ENCODE results near the gene DDI1. TPM values are rescaled to one million over a fixed set of nuclear protein-coding genes. Genes with fewer than 3 reads are reported as not detected.

Gene DDI1
- total and polyA plus RNA-seq, 5 donors from 2014 or later: 0.17 TPM; not detected in 4

DNA sequence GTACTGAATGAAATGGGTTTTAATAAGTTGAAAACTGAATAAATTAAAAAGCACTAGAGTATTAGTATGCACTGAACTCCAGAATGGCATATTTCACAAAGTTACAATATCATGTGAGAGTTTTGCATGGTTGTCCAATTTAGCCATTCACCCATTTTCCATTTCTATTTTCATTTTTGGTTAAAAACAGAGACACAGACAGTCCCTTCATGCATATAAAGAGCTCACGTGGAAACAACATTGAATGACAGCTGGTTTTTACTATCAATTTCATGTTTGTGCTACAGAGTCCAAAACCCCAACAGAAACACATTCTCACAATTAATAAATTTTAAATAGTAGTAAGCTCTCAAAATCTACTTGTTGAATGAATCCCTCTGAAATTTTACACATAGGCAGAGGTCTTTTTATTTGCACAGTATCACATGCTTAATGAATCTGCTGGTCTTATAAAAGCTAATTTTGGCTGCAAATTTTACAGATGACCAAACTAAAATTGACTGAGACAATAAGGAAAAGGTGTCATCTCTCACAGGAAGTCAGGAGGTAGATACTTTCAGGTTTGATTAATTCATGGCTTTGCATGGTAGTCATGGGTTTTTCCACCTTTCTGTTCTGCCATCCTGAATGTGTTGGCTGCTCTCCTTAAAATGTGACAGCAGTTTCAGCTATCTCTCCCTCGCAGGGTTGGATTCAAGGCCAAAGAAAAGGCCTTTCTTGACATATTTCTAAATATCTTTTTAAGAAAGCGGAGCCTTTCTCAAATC is 20.6 kb upstream of the DDI1 start:
- Mint-ChIP-seq H3K36me3 (no peaks in the 10 kb centered on the region), H3K4me1 (no peaks in the 10 kb centered on the region), H3K27ac (no peak overlapping the region), H3K9me3 (peaks cover 0 to 1% (median 0%) of the 10 kb centered on the region in 7 donors), H3K27me3 (no peaks in the 10 kb centered on the region), H3K4me3 (no peak overlapping the region)
- H3K4me1 ChIP-seq (ENCODE audit: control insufficient read depth, insufficient read depth, low read length, poor library complexity, severe bottlenecking): no peaks in the 10 kb centered on the region
- no peak overlapping the region for H3K4me3 ChIP-seq (ENCODE audit: low read depth, low read length)
- no peaks in the 10 kb centered on the region for H3K9me3 ChIP-seq (ENCODE audit: control insufficient read depth in 2 of 2, low read length in 2 of 2)
- H3K27ac ChIP-seq (ENCODE audit: insufficient read depth, low read length, poor library complexity, severe bottlenecking): no peak overlapping the region
- H3K36me3 ChIP-seq (ENCODE audit: control insufficient read depth, insufficient read depth, low read length): no peaks in the 10 kb centered on the region
- DNase-seq (no peak), ATAC-seq (ENCODE audit: low read depth in 2 of 2) (no peak)
- H3K27me3 ChIP-seq (ENCODE audit: control insufficient read depth, insufficient read depth, low read length): no peaks in the 10 kb centered on the region

GRCh38 chr11:104024572-104024971 is 11.9 kb upstream of the DDI1 start:
- no peak for DNase-seq
- Mint-ChIP-seq H3K4me1 (no peaks in the 10 kb centered on the region), H3K36me3 (no peaks in the 10 kb centered on the region), H3K9me3 (peaks cover 0 to 9% (median 0%) of the 10 kb centered on the region in 7 donors), H3K27me3 (no peaks in the 10 kb centered on the region), H3K27ac (no peak overlapping the region), H3K4me3 (no peak overlapping the region)
- H3K4me1 ChIP-seq (ENCODE audit: control insufficient read depth, insufficient read depth, low read length, poor library complexity, severe bottlenecking): no peaks in the 10 kb centered on the region
- H3K9me3 ChIP-seq (ENCODE audit: control insufficient read depth in 2 of 2, low read length in 2 of 2): no peaks in the 10 kb centered on the region
- no peaks in the 10 kb centered on the region for H3K27me3 ChIP-seq (ENCODE audit: control insufficient read depth, insufficient read depth, low read length)
- H3K27ac ChIP-seq (ENCODE audit: insufficient read depth, low read length, poor library complexity, severe bottlenecking): no peak overlapping the region
- no peaks in the 10 kb centered on the region for H3K36me3 ChIP-seq (ENCODE audit: control insufficient read depth, insufficient read depth, low read length)
- no peak overlapping the region for H3K4me3 ChIP-seq (ENCODE audit: low read depth, low read length)
- no peak for ATAC-seq (ENCODE audit: low read depth in 2 of 2)

DNA sequence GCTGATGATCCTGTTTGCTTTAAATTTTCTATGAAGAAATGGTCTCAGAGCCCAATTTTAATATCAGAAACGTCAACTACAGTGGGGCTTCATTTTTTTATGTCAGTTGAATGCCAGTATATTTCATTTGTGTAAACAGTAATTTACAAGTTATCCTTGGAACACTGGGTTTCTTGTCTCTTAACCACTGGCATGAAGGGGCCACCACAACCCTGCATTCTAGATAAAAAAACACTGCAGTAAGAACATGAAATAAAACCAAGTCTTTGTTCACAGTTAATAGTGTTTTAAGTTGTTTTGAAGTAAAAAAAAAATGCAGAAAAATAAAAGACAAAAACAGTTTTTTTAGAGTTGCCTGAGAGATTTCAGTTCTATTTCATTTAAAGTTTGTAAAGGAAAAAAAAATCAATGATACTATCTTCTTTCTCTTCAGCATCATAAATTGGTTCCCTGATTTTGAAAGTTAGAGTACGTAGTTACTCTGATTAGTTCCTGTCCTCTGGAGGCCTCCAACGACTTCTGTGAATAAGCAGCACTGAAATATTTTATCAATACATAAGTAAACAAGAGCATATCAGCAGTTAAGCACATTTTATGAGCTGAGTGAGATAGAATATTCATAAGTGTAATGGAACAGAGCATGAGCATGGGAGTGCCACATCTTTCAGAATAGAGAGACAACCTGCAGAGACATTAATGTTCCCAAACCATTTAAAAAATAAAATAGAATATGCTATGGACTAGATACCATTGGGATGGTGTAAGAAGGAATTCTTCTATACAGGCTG is 7.8 kb upstream of the DDI1 start:
- no peaks in the 10 kb centered on the region for H3K4me1 Mint-ChIP-seq
- Histone ChIP-seq H3K36me3 (ENCODE audit: control insufficient read depth, insufficient read depth, low read length) (no peaks in the 10 kb centered on the region), H3K4me1 (ENCODE audit: control insufficient read depth, insufficient read depth, low read length, poor library complexity, severe bottlenecking) (no peaks in the 10 kb centered on the region), H3K9me3 (ENCODE audit: control insufficient read depth in 2 of 2, low read length in 2 of 2) (no peaks in the 10 kb centered on the region), H3K27ac (ENCODE audit: insufficient read depth, low read length, poor library complexity, severe bottlenecking) (no peak overlapping the region), H3K27me3 (ENCODE audit: control insufficient read depth, insufficient read depth, low read length) (no peaks in the 10 kb centered on the region), H3K4me3 (ENCODE audit: low read depth, low read length) (no peak overlapping the region)
- no peaks in the 10 kb centered on the region for H3K27me3 Mint-ChIP-seq
- H3K36me3 Mint-ChIP-seq: no peaks in the 10 kb centered on the region
- peaks cover 0 to 4% (median 0%) of the 10 kb centered on the region in 7 donors for H3K9me3 Mint-ChIP-seq
- H3K27ac Mint-ChIP-seq: no peak overlapping the region
- ATAC-seq (ENCODE audit: low read depth in 2 of 2) (no peak), DNase-seq (no peak)
- H3K4me3 Mint-ChIP-seq: no peak overlapping the region

DNA sequence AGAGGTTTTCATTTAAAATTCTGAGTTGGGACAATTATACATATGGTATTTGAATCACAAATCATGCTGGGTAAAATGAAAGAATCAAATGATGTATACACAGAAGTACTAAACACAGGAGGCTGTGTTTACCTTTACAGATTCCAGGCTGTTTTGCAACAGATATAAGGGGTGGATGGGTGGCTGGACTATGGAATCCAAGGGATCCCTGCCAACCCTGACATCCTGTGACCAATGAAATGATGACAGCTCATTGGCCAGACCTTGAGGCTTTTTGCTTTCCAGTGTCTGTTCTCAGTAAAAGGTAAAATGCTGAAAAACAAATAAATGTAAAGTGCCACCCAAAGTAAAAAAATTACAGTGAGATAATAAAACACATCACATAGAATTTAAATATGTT is 3.3 kb upstream of the DDI1 start:
- no peaks in the 10 kb centered on the region for H3K4me1 ChIP-seq (ENCODE audit: control insufficient read depth, insufficient read depth, low read length, poor library complexity, severe bottlenecking)
- H3K9me3 Mint-ChIP-seq: peaks cover 0 to 4% (median 0%) of the 10 kb centered on the region in 7 donors
- no peak for ATAC-seq (ENCODE audit: low read depth in 2 of 2)
- H3K36me3 Mint-ChIP-seq: no peaks in the 10 kb centered on the region
- no peak overlapping the region for H3K4me3 Mint-ChIP-seq
- H3K4me3 ChIP-seq (ENCODE audit: low read depth, low read length): no peak overlapping the region
- H3K27me3 Mint-ChIP-seq: no peaks in the 10 kb centered on the region
- H3K9me3 ChIP-seq (ENCODE audit: control insufficient read depth in 2 of 2, low read length in 2 of 2): no peaks in the 10 kb centered on the region
- H3K27me3 ChIP-seq (ENCODE audit: control insufficient read depth, insufficient read depth, low read length): no peaks in the 10 kb centered on the region
- H3K36me3 ChIP-seq (ENCODE audit: control insufficient read depth, insufficient read depth, low read length): no peaks in the 10 kb centered on the region
- no peak for DNase-seq
- H3K27ac ChIP-seq (ENCODE audit: insufficient read depth, low read length, poor library complexity, severe bottlenecking): no peak overlapping the region
- H3K27ac Mint-ChIP-seq: no peak overlapping the region
- no peaks in the 10 kb centered on the region for H3K4me1 Mint-ChIP-seq

GRCh38 chr11:104033561-104033960 is 2.9 kb upstream of the DDI1 start:
- no peaks in the 10 kb centered on the region for H3K27me3 ChIP-seq (ENCODE audit: control insufficient read depth, insufficient read depth, low read length)
- no peaks in the 10 kb centered on the region for H3K36me3 Mint-ChIP-seq

GRCh38 chr11:104036995-104037394 is 555 bp downstream of the DDI1 start:
- Histone ChIP-seq H3K9me3 (ENCODE audit: control insufficient read depth in 2 of 2, low read length in 2 of 2) (no peaks in the 10 kb centered on the region), H3K4me3 (ENCODE audit: low read depth, low read length) (no peak overlapping the region), H3K36me3 (ENCODE audit: control insufficient read depth, insufficient read depth, low read length) (no peaks in the 10 kb centered on the region), H3K27me3 (ENCODE audit: control insufficient read depth, insufficient read depth, low read length) (no peaks in the 10 kb centered on the region), H3K4me1 (ENCODE audit: control insufficient read depth, insufficient read depth, low read length, poor library complexity, severe bottlenecking) (no peaks in the 10 kb centered on the region), H3K27ac (ENCODE audit: insufficient read depth, low read length, poor library complexity, severe bottlenecking) (no peak overlapping the region)
- no peak overlapping the region for H3K4me3 Mint-ChIP-seq
- H3K27ac Mint-ChIP-seq: no peak overlapping the region
- H3K4me1 Mint-ChIP-seq: no peaks in the 10 kb centered on the region
- DNase-seq (no peak), ATAC-seq (ENCODE audit: low read depth in 2 of 2) (no peak)
- no peaks in the 10 kb centered on the region for H3K27me3 Mint-ChIP-seq
- H3K36me3 Mint-ChIP-seq: no peaks in the 10 kb centered on the region
- H3K9me3 Mint-ChIP-seq: no peaks in the 10 kb centered on the region

More at GRCh38 chr11:104033561-104033960, 2.9 kb upstream of the DDI1 start:
- H3K4me1 Mint-ChIP-seq: no peaks in the 10 kb centered on the region
- Histone ChIP-seq H3K4me3 (ENCODE audit: low read depth, low read length) (no peak overlapping the region), H3K4me1 (ENCODE audit: control insufficient read depth, insufficient read depth, low read length, poor library complexity, severe bottlenecking) (no peaks in the 10 kb centered on the region), H3K36me3 (ENCODE audit: control insufficient read depth, insufficient read depth, low read length) (no peaks in the 10 kb centered on the region), H3K9me3 (ENCODE audit: control insufficient read depth in 2 of 2, low read length in 2 of 2) (no peaks in the 10 kb centered on the region), H3K27ac (ENCODE audit: insufficient read depth, low read length, poor library complexity, severe bottlenecking) (no peak overlapping the region)
- DNase-seq: no peak
- peaks cover 0 to 4% (median 0%) of the 10 kb centered on the region in 7 donors for H3K9me3 Mint-ChIP-seq
- no peak overlapping the region for H3K4me3 Mint-ChIP-seq
- no peaks in the 10 kb centered on the region for H3K27me3 Mint-ChIP-seq
- no peak for ATAC-seq (ENCODE audit: low read depth in 2 of 2)
- no peak overlapping the region for H3K27ac Mint-ChIP-seq

- peaks cover 0 to 3% (median 0%) of the 10 kb centered on the region in 7 donors for H3K9me3 Mint-ChIP-seq
- no peak for ATAC-seq (ENCODE audit: low read depth in 2 of 2)
These were observed 5.4 kb downstream of the DDI1 start for GRCh38 chr11:104041792-104042191.

More at GRCh38 chr11:104041792-104042191, 5.4 kb downstream of the DDI1 start:
- no peaks in the 10 kb centered on the region for H3K36me3 Mint-ChIP-seq
- H3K27ac ChIP-seq (ENCODE audit: insufficient read depth, low read length, poor library complexity, severe bottlenecking): no peak overlapping the region
- no peak overlapping the region for H3K4me3 ChIP-seq (ENCODE audit: low read depth, low read length)
- H3K4me1 ChIP-seq (ENCODE audit: control insufficient read depth, insufficient read depth, low read length, poor library complexity, severe bottlenecking): no peaks in the 10 kb centered on the region
- H3K4me1 Mint-ChIP-seq: no peaks in the 10 kb centered on the region
- no peak overlapping the region for H3K27ac Mint-ChIP-seq
- H3K27me3 ChIP-seq (ENCODE audit: control insufficient read depth, insufficient read depth, low read length): no peaks in the 10 kb centered on the region
- H3K4me3 Mint-ChIP-seq: no peak overlapping the region
- H3K9me3 ChIP-seq (ENCODE audit: control insufficient read depth in 2 of 2, low read length in 2 of 2): no peaks in the 10 kb centered on the region
- no peak for DNase-seq
- no peaks in the 10 kb centered on the region for H3K36me3 ChIP-seq (ENCODE audit: control insufficient read depth, insufficient read depth, low read length)
- no peaks in the 10 kb centered on the region for H3K27me3 Mint-ChIP-seq
